CD4-positive, alpha-beta T cell treated with Interferon alpha-2 for 1 hour (primary cell): ENCODE results near the gene HIBCH.
"Not testable (repeated sequence)": the region's sequence is repeated elsewhere in the genome, so short reads cannot be mapped to it uniquely, and the experiment has no call there.

ENCODE experiments used
- DNase-seq, 2 donors: peaks; one replicate each; pipeline ENCODE4 v3.0.0-alpha.2; 2020 to 2022

Gene HIBCH

DNA sequence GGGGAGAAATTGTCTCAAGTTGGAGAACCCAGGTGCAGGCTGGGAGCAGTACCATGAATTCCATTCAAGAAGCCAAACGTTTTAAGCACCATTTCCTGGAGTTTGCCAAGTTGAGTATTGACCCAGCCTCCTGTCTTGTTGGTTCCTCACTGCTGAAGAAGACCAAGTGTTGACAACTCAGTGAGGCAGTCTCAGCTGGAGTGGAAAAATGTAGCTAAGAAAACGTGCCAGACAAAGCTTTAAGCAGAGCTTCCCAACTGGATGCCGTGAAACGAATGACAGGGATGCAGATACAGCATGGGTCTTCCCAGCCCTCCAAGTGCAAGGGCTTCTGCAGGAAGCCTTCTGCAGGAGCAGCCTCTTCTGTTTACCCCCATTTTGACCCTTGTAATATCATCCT is 23.0 kb upstream of the HIBCH start:
- DNase-seq = no peak

DNA sequence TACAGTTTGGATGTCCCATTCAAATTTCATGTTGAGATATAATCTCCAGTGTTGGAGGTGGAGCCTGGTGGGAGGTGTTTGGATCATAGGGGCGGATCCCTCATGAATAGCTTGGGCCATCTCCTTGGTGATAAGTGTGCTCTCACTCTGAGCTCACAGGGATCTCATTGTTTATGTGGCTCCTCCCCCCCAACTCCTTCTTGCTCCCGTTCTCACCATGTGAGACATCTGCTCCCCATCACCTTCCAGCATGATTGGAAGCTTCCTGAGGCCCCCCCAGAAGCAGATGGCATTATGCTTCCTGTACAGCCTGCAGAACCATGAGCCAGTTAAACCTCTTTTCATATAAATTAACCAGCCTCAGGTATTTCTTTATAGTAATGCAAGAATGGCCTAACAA is 20.7 kb upstream of the HIBCH start:
- DNase-seq = no peak

DNA sequence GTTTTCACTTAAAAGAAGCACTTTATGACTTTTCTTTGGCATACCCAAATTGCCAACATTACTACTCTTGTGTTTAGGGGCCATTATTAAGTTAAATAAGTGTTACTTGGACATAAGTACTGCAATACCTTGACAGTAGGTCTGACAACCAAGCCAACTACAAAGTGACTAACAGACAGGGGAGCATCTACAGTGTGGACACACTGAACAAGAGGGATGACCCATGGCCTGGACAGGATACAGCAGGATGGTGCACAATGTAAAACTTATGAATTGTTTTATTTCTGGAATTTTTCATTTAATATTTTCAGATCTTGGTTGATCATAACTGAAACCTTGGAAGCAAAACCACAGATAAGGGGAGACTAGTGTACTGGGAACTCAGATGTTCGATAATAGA is 19.8 kb upstream of the HIBCH start:
- DNase-seq = no peak

DNA sequence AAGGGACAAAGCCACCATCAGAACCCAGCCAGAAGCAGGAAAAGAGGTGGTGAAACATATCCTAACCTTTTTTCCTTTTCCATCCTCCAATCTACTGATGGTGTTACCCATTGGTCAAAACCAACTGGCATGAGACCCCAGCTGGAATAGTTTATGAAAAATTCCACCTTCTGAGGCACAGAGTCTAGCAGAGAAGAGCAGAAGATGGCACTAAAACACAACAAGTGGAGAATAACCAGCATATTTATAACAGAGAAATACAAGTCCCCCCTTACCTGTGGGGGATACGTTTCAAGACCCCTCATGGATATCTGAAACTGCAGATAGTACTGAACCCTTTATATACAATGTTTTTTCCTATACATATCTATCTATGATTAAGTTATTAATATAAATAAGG is 18.8 kb upstream of the HIBCH start:
- DNase-seq = no peak

DNA sequence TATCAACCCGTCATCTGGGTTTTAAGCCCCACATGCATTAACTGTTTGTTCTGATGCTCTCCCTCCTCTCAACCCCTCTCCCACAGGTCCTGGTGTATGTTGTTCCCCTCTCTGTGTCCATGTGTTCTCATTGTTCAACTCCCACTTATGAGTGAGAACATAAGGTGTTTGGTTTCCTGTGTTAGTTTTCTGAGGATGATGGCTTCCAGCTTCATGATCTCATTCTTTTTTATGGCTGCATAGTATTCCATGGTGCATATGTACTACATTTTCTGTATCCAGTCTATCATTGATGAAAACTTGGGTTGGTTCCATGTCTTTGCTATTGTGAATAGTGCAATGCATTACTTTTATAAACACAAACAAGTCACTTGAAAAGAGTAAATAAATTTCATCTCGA is 16.8 kb upstream of the HIBCH start:
- no peak for DNase-seq

DNA sequence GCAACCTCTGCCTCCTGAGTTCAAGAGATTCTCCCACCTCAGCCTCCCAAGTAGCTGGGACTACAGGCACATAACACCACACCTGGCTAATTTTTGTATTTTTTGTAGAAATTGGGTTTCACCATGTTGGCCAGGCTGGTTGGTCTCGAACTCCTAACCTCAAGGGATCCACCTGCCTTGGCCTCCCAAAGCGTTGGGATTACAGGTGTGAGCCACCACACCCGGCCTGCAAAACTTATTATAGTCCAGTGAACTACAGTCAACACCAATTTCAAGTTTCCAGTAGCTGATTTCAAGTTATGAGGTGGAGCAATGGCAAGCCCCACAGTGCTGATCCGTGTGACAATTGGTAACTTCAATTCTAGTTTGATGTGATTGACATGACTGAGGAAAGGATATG is 16.0 kb upstream of the HIBCH start:
- DNase-seq = not testable (repeated sequence)

DNA sequence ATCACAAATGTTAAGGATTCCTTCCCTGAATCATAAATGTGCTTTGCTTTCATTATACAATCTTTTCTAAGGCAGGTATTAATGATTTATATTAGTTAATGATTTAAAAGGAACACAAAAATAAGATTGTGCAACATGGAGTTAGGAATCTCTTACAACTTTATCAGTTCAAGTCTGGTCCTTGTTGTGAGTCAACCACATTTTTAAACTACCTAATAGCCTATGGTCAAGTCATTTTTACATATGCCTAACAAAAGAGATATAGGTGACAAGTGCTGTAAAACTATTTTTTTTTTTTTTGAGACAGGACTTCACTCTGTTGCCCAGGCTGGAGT is 15.6 kb upstream of the HIBCH start:
- DNase-seq = no peak

DNA sequence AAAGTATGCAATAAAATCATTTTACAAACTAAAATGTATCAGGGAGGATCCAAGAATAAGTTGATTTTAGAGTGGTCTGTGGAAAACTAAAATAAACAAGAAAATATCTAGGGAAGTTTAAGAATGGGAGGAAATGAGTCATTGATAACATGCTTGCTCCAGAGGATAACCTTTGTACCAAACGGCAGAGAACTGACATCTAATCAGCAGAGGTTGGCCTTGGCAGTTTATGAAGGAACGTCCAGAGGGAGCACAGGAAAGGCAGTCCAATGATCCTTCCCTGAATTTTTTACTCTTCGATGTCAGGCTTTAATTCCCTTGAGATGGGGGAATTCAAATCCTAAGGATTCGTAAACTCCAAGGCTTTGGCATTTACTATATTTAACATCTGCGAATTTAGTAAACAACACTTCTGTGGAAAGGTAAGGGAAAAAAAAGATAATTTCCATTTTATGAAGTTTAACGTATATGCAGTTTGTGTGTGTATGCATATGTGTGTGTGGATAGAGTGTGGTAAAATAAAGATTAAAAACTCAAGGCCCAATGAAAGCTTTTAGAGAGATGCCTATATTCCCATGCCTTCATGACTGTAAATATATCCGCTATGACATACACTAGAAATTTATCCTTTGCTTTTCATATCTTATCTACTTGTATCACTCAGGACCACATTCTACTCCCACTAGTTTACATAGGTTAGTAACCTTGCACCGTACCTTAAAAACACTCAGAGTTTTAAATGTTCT is 15.0 kb upstream of the HIBCH start:
- DNase-seq = no peak

DNA sequence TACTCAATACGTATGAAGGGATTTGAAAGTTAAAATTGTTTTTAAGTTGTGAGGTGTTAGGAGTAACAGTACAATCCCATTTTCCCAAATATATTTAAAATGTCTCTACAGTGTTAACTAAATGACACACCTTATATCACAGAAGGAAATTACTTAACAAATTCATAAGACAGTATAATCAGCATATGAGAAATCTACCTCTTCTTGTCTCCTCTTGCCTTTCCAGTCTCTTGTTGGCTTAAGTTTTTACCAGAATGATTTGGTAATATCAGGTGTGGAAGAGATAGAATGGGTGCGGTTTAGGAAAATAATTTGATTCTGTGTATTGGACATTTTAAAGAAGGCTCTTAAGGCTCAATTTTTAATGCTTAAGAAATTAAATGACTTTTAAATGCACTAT is 14.3 kb upstream of the HIBCH start:
- no peak for DNase-seq

DNA sequence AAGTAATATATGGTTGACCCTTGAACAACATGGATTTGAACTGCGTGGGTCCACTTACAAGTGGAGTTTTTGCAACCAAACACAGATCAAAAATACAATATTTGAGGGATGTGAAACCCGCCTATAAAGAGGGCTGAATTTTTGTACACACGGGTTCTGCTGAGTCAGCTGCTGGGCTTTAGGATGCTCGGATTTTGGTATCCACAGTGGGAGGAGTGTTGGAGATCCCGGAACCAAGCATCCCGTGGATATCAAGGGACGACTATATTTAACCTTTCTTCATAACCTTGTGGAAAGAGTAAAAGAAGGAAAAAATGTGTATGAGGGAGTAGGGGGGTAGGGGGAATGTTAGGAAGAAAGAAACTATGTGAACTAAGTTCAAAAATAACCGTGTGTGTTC is 13.8 kb upstream of the HIBCH start:
- DNase-seq = no peak

DNA sequence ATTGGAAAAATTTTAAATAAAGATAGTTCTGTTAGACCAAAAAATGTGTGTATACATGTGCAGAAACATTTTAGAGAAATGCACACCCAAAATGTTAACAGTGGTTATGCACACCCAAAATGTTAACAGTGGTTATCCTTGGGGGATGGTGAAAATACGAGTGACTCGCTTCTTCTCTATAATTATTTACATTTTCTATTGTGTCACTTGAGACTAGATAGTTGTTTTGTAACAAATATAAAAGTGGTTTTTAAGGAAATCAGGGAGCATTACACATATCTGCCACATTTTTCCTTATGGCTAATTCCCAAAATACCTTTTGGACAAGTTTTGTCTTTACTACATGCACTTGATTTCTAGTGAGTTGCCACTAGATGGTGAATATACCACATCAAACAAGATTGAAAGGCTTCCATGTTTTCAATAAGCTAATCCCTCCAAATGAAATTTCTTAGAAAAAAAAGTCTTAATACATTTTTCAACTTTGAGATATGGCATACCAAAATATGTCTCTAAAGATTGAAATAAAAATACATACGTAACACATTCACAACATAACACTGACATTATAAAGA is 9.0 kb upstream of the HIBCH start:
- no peak for DNase-seq

DNA sequence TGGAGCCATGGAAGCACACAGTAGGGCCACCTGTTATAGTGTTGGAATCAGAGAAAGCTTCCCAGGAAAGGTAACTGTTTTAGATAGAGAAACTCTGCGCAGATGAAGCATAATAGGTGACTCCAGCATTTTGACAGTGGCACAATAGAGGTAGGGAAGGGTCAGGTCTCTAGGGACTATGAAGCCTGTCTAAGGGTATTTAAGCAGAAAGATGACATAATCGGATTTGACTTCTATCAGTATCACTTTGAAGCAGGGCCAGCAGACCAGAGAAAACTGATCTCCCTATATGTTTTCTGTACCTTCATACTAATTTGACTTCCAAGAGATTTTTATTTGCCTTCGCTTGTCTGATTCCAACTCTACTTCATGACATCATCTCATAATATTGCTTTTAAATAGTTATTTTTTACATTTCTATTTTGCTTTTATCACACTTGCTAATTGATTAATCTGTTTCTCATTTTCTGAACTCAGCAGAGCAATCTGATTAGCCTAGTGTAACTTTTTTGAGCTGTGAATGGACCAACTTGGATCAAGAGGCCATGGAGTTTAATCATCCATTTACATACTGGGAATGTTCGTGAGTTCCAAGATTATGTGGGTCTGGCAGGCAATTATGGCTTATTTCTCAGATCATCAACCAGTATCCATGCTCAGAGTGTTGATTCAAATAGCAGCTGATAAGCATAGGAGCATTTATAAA is 8.4 kb upstream of the HIBCH start:
- no peak for DNase-seq

DNA sequence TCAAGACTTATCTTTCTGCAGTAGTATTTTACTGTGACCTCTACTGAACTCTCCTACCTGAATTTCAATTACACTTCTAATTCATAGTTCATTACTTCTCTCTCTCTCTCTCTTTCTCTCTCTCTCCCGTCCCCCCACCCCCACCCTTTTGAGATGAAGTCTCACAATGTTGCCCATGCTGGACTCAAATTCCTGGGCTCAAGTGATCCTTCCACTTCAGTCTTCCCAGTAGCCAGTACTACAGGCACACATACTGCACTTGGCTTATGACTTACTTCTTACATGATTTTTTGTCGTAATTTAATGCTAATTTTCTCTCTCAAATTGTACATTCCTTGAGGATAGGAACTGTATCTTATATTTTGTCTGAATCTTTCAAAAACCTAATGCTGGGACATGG is 6.0 kb upstream of the HIBCH start:
- DNase-seq = no peak

DNA sequence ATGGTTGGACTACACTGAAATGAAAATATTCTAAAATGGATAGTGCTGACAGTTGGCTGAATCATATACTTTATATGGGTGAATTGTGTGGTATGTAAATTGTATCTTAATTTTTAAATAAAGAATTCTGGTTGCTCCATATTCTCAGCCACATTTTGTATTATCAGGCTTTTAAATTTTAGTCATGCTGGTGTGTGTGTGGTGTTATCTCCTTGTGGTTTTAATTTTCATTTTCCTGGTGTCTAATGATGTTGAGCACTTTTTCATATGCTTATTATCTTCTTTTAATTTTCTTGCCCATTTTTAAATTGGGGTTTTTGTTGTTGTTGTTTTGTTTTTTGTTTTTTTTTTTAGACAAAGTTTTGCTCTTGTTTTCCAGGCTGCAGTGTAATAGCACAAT is 3.8 kb upstream of the HIBCH start:
- no peak for DNase-seq

DNA sequence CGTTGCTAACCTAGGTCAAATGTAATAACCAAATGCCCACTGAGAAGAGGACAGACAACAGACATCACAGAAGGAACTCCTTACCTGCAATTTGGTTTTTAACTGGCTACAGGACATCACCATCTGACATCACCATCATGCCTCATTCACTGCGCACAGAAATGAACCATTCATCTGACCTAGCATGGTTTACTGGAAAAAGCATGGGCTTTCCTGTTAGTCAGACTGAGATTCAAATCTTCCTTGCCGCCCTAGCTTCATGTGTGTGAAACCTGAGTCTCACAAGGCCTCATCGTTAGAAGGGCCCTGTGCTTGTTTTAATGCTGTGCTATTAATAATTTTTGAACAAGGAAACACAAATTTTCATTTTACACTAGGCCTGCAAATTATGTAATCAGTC is 1.1 kb upstream of the HIBCH start:
- peak in 1 of 2 donors; percentile 64 for DNase-seq

DNA sequence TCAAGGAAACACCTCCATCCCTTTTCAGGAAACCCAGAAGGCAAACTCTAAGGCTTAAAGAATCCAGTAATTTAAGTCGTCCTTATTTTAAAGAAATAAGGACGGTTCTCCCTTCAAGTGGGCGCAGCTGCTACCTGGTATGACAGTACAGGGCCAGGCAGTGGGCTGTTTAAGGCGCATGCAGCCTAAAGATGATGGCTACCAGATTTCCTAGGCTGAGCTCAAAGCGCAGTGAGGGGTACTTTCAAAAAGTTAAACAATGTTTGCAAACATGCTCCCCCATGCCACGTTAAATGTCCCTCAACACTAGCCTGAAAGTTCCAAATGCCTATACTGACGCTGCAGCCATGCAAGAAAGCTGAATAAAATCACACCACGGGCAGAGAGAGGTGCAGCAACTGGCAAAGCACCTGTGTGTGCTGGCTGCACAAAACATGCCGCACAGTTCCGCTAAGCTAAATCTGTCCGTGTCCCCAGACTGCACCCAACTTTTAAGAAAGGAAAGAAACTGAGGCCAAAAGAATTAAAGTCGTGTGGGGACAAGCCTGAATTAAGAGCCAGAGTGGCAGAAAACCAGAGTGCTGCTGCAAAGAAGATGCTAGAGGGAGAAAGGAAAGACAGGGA is 583 bp downstream of the HIBCH start:
- no peak for DNase-seq

DNA sequence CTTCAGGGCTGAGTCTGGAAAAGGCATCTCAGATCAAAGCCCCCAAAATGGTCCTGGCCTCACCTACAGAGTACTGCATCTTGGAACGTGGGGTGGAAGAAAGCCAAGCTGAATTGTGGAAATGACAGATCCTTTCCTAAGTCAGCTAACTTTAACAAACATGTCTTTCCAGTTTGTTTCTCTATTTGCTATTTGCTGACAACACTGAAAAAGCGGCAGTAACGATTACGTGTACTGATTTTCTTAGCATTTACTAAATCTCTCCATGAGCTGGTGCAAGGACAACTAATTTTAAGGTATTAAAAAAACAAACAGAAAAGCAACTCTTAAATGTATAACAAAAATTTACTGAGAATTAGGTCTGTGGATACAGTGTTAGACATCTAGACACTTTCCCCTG is 1.1 kb downstream of the HIBCH start:
- DNase-seq = no peak

DNA sequence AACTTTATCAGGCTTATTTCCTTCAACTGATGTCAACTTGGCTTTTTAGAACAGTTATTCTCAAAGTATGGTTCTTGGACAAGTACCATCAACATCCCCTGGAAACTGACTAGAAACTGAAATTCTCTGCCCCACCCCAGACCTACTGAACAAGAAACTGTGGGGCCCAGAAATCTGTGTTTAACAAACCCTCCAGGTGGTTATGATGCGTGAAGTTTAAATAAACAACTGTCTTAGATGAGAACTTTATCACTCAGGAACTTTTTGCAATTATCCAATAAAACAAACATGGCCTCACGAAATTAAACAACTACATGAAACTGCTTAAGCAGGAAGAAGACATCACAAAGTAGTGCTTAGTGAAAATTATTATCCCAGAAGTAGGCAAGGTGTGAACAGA is 4.4 kb downstream of the HIBCH start:
- no peak for DNase-seq

DNA sequence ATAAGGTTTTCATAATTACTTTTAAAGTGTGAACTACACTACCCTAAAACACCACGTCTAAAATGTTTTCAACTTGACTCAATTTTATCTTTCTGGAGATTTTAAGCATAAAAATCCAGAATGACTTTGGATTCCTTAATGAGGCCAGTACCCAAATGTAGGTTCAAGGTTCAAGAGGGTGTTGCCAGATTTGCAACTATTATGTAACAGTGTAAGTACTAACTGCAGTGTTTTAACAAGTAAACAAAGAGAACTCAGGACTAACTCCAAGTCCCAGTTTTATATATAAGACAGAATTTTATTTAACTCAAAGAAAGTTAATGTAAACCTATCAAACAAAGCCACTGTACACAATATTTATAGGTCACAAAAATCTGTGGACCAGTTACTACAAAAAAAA is 5.7 kb downstream of the HIBCH start:
- no peak for DNase-seq

DNA sequence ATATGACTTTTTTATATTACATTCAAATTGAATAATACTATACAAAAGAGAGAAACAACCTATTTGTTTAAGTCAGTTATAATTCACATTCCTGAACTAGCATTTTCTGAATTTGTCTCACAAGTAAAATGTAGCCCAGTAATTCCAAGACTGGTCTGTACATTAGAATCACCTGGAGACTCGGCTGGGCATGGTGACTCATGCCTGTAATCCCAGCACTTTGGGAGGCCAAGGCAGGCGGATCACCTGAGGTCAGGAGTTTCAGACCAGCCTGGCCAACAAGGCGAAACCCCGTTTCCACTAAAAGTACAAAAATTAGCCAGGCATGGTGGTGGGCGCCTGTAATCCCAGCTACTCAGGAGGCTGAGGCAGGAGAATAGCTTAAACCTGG is 7.0 kb downstream of the HIBCH start:
- not testable (repeated sequence) for DNase-seq

DNA sequence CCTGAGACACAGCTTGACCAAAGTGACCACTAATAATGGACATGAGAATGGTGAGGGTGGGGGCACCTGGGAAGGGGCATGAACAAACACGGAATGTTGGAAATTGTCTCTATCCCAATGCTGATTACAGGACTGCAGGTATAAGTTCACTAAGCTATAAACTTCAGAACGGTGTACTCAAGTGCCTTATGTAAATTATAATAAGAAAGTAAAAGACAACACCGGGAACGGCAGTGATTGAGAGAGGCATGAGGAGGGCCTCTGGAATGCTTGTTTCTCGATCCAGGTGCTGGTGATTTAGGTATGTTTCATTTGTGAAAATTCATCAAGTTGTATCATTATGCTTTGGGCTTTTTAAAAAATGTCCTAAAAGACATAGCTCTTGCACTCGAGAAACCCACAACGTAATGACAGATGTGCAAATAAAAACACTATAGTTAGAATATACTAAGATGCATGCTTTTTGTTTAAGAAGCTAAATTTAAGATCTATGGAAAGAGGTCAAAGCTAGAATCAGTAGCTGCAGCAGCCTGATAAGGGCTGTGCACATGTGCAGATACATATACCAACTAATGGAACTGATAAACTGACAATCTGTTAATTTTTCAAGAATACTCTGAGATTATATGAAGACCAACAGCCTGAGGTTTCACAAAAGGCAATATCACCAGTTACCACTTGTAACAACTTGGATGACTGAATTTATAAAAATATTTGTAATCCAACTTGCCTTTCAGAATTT is 7.6 kb downstream of the HIBCH start:
- DNase-seq = no peak

DNA sequence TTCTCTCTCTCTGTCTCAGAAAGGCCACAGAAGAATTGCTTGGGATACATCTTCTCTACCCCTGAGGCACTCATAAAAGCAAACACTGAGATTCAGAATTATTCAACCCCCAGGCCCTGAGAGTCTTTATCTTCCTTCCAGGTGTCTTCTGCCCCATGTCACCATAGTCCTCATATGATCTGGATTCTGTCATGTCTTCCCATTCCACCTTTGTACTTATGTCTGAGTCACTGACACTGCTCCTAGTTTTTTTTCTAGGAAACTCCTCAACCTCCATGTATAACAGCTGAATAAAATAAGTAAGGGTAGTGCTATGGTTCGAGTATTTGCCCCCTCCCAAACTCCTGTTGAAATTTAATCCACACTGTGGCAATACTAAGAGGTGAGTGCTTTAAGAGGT is 11.6 kb downstream of the HIBCH start:
- DNase-seq = no peak

DNA sequence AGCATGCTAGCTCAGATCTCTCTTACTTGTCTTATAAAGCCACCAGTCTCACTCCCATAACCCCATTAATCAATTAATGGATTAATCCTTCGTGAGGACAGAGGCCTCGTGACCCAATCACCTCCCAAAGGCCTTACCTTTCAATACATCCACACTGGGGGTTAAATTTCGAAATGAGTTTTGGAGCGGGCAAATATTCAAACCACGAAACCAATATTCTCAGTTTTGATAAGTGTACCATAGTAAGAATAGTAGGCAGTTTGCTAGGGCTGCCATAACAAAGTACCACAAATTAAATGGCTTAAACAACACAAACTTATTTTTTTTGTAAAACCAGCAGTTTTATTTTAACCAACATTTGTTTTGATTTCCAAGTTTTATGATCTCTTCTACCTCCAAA is 15.2 kb downstream of the HIBCH start:
- DNase-seq = no peak

DNA sequence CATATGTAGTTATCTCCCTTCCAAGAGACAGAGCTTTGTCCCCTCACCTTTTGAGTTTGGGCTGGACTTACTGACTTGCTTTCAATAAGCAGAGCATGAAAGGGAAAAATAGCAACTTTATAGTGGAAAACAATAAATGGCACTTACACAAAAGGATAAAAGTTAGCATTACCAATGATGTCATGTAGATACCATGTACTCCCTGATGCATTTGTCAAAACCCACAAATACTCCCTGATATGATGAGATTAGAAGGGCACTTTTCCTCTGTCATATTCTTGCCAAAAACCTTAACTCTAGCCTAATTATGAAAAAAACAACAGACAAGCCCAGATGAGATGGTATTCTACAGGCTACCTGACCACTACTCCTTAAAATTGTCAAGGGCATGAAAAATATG is 16.0 kb downstream of the HIBCH start:
- no peak for DNase-seq
